ENCODE data around the gene STX7.

Gene STX7

DNA sequence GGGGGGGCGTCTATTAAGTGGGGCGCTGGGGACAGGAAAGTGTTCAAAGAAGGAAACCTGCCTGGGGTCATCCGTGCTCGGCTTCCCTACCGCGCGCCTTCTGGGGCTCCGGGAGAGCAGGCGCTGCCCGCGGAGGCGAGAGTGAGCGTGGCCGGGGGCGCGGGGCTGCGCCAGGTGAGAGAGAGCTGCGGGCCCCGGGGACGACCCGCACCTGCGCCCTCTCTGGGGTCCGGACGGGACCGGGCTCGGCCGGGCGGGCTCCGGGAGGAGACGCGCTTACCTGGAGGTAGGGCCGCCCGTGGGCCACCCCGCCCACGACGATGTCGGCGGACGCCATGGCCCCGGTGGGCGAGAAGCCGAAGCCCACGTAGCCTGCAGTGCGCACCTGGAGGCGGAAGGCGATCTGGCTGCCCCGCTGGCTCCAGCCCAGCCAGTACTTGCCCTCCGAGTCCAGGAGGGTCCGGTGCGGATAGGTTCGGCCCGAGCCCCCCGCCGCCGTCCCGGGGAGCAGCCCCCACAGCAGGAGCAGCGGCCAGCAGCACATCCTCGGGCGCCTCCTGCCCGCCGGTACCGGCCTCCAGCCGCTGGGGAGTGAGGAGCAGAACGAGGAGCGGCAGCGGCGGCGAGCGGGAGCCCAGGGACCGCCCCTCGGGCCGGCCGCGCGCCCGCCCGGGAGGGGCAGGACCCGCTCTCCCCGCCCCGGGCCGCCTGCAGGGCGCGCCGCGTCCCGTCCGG is 111.9 kb downstream of the STX7 start, which contains the start of gene MOXD1 (continued):
- TF ChIP-seq, protein P1, sequence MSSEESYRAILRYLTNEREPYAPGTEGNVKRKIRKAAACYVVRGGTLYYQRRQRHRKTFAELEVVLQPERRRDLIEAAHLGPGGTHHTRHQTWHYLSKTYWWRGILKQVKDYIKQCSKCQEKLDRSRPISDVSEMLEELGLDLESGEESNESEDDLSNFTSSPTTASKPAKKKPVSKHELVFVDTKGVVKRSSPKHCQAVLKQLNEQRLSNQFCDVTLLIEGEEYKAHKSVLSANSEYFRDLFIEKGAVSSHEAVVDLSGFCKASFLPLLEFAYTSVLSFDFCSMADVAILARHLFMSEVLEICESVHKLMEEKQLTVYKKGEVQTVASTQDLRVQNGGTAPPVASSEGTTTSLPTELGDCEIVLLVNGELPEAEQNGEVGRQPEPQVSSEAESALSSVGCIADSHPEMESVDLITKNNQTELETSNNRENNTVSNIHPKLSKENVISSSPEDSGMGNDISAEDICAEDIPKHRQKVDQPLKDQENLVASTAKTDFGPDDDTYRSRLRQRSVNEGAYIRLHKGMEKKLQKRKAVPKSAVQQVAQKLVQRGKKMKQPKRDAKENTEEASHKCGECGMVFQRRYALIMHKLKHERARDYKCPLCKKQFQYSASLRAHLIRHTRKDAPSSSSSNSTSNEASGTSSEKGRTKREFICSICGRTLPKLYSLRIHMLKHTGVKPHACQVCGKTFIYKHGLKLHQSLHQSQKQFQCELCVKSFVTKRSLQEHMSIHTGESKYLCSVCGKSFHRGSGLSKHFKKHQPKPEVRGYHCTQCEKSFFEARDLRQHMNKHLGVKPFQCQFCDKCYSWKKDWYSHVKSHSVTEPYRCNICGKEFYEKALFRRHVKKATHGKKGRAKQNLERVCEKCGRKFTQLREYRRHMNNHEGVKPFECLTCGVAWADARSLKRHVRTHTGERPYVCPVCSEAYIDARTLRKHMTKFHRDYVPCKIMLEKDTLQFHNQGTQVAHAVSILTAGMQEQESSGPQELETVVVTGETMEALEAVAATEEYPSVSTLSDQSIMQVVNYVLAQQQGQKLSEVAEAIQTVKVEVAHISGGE (tag by site-specific recombination; conservative IDR thresholded peaks at IDR 0.05; ENCODE audit: low read depth): no peak
- TF ChIP-seq, protein P2, sequence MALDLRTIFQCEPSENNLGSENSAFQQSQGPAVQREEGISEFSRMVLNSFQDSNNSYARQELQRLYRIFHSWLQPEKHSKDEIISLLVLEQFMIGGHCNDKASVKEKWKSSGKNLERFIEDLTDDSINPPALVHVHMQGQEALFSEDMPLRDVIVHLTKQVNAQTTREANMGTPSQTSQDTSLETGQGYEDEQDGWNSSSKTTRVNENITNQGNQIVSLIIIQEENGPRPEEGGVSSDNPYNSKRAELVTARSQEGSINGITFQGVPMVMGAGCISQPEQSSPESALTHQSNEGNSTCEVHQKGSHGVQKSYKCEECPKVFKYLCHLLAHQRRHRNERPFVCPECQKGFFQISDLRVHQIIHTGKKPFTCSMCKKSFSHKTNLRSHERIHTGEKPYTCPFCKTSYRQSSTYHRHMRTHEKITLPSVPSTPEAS (tag by site-specific recombination; IDR thresholded peaks at IDR 0.05): no peak
- TF ChIP-seq ZNF521 (tag by site-specific recombination; IDR thresholded peaks at IDR 0.05) (no peak), KLF9 (tag by site-specific recombination; IDR thresholded peaks at IDR 0.05; ENCODE audit: low read depth) (peak; percentile 49; the same call in 1 of the 2 replicates), ZNF555 (tag by site-specific recombination; conservative IDR thresholded peaks at IDR 0.05) (no peak), ZNF112 (tag by site-specific recombination; IDR thresholded peaks at IDR 0.05) (no peak), ZNF133 (tag by site-specific recombination; IDR thresholded peaks at IDR 0.05) (no peak), ZNF629 (tag by site-specific recombination; IDR thresholded peaks at IDR 0.05) (no peak), ZNF211 (tag by site-specific recombination; IDR thresholded peaks at IDR 0.05; ENCODE audit: low read depth) (no peak), BCL11B (tag by site-specific recombination; IDR thresholded peaks at IDR 0.05; ENCODE audit: low read depth) (no peak), OSR2 (tag by site-specific recombination; IDR thresholded peaks at IDR 0.05) (no peak), ZBTB20 (tag by site-specific recombination; IDR thresholded peaks at IDR 0.05) (peak; percentile 72; the same call in 1 of the 2 replicates), ZNF664 (tag by site-specific recombination; IDR thresholded peaks at IDR 0.05) (no peak), SALL2 (tag by site-specific recombination; IDR thresholded peaks at IDR 0.05; ENCODE audit: borderline replicate concordance) (no peak), ZNF510 (tag by site-specific recombination; IDR thresholded peaks at IDR 0.05; ENCODE audit: insufficient replicate concordance) (no peak), ZFHX2 (tag by site-specific recombination; conservative IDR thresholded peaks at IDR 0.05) (peak; percentile 97), ZNF335 (tag by site-specific recombination; conservative IDR thresholded peaks at IDR 0.05) (peak; percentile 82), ZNF214 (tag by site-specific recombination; IDR thresholded peaks at IDR 0.05; ENCODE audit: borderline replicate concordance) (no peak), YY1 (tag by site-specific recombination; IDR thresholded peaks at IDR 0.05) (peak; percentile 59; the same call in 1 of the 2 replicates), ZNF184 (tag by site-specific recombination; IDR thresholded peaks at IDR 0.05) (no peak), ZNF16 (tag by site-specific recombination; IDR thresholded peaks at IDR 0.05; ENCODE audit: low read depth) (no peak), ZNF121 (tag by site-specific recombination; IDR thresholded peaks at IDR 0.05) (no peak), SCRT1 (tag by site-specific recombination; IDR thresholded peaks at IDR 0.05; ENCODE audit: borderline replicate concordance) (no peak), ZBTB48 (tag by site-specific recombination; IDR thresholded peaks at IDR 0.05) (no peak), KLF10 (tag by site-specific recombination; IDR thresholded peaks at IDR 0.05) (peak; percentile 41; the same call in 1 of the 2 replicates), SP2 (tag by site-specific recombination; IDR thresholded peaks at IDR 0.05) (no peak; the same call in 1 of the 2 replicates)
- TF ChIP-seq, protein P3, sequence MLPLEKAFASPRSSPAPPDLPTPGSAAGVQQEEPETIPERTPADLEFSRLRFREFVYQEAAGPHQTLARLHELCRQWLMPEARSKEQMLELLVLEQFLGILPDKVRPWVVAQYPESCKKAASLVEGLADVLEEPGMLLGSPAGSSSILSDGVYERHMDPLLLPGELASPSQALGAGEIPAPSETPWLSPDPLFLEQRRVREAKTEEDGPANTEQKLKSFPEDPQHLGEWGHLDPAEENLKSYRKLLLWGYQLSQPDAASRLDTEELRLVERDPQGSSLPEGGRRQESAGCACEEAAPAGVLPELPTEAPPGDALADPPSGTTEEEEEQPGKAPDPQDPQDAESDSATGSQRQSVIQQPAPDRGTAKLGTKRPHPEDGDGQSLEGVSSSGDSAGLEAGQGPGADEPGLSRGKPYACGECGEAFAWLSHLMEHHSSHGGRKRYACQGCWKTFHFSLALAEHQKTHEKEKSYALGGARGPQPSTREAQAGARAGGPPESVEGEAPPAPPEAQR (tag by site-specific recombination; IDR thresholded peaks at IDR 0.05): no peak
- TF ChIP-seq, protein P4, sequence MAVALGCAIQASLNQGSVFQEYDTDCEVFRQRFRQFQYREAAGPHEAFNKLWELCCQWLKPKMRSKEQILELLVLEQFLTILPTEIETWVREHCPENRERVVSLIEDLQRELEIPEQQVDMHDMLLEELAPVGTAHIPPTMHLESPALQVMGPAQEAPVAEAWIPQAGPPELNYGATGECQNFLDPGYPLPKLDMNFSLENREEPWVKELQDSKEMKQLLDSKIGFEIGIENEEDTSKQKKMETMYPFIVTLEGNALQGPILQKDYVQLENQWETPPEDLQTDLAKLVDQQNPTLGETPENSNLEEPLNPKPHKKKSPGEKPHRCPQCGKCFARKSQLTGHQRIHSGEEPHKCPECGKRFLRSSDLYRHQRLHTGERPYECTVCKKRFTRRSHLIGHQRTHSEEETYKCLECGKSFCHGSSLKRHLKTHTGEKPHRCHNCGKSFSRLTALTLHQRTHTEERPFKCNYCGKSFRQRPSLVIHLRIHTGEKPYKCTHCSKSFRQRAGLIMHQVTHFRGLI (tag by site-specific recombination; IDR thresholded peaks at IDR 0.05): peak; percentile 49; the same call in 1 of the 2 replicates
- TF ChIP-seq, protein P5, sequence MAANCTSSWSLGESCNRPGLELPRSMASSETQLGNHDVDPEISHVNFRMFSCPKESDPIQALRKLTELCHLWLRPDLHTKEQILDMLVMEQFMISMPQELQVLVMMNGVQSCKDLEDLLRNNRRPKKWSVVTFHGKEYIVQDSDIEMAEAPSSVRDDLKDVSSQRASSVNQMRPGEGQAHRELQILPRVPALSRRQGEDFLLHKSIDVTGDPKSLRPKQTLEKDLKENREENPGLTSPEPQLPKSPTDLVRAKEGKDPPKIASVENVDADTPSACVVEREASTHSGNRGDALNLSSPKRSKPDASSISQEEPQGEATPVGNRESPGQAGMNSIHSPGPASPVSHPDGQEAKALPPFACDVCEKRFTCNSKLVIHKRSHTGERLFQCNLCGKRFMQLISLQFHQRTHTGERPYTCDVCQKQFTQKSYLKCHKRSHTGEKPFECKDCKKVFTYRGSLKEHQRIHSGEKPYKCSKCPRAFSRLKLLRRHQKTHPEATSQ (tag by site-specific recombination; IDR thresholded peaks at IDR 0.05): no peak
- TF ChIP-seq, protein P6, sequence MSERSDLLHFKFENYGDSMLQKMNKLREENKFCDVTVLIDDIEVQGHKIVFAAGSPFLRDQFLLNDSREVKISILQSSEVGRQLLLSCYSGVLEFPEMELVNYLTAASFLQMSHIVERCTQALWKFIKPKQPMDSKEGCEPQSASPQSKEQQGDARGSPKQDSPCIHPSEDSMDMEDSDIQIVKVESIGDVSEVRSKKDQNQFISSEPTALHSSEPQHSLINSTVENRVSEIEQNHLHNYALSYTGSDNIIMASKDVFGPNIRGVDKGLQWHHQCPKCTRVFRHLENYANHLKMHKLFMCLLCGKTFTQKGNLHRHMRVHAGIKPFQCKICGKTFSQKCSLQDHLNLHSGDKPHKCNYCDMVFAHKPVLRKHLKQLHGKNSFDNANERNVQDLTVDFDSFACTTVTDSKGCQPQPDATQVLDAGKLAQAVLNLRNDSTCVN (tag by site-specific recombination; optimal IDR thresholded peaks at IDR 0.05): peak; percentile 90
